ENCODE results near the gene ODC1.
"Not testable (repeated sequence)": the region's sequence is repeated elsewhere in the genome, so short reads cannot be mapped to it uniquely, and the experiment has no call there.

Gene ODC1

DNA sequence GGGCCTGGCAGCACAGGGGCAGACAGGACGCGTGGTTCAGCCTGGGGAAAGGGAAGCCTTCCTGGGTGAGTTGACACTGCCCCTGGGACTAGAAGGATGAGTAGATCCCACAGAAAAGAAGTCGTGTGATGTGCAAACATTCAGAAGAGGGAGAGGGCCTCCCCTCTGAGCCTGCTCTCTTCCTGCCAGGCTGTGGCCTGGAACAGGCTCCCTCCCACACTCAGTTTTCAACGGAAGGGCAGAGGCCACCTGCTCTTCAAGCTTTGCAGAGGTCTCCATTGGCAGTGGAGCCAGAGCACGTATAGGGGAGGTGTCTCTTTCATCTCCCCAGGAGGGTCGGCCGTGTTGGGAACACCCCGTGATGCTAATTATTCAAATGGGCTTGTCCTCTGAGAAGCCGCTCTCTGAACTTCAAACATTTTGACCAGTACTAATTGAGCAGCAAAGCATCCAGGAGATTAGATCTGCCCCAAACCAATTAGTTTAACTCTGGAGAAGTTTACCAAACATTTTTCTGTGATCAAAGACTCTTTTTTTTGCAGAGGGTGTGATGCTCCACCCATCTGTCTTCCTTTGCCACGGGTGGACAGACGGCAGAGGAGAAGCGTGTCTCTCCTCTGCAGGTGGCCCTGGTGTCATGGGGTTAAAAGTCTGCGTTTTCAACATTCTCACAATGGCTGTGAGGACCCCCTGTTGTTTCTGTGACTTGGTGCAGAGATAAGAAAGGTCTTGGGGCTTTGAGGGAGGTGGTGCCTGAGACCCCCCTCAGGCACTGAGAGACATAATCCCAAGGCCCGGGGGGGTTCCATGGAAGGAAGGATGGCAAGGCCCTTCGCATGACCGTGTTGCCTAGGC is 29.5 kb upstream of the ODC1 start:
- DNase-seq: no peak

DNA sequence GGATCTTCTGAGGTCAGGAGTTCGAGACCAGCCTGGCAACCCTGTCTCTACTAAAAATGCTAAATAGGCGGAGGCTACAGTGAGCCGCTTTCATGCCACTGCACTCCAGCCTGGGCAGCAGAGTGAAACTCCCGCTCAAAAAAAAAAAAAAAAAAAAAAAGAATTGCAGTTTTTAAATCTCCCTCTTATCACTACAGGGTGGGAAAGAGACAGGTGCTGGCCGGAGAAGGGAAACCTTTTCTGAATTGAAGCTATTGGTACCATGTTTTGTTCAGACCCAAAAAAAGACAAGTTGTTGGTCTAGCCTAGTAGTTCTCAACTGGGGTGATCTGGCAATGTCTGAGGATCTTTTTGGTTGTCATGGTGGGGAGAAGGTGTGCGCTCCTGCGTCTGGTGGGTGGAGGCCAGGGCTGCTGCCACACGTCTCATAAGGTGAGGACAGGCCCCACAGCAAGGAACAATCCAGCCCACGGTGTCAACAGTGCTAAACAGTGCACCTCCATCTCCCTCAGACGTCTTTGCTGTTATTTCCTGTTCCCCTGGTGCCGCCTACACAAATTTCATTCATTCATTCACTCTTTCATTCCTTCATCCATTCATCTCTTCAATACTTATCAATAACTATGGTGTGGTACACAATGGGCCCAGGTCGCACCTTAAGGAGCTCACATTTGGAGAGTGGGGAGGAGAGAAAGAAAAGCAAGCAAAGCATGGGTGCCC is 28.8 kb upstream of the ODC1 start:
- no peak for DNase-seq

DNA sequence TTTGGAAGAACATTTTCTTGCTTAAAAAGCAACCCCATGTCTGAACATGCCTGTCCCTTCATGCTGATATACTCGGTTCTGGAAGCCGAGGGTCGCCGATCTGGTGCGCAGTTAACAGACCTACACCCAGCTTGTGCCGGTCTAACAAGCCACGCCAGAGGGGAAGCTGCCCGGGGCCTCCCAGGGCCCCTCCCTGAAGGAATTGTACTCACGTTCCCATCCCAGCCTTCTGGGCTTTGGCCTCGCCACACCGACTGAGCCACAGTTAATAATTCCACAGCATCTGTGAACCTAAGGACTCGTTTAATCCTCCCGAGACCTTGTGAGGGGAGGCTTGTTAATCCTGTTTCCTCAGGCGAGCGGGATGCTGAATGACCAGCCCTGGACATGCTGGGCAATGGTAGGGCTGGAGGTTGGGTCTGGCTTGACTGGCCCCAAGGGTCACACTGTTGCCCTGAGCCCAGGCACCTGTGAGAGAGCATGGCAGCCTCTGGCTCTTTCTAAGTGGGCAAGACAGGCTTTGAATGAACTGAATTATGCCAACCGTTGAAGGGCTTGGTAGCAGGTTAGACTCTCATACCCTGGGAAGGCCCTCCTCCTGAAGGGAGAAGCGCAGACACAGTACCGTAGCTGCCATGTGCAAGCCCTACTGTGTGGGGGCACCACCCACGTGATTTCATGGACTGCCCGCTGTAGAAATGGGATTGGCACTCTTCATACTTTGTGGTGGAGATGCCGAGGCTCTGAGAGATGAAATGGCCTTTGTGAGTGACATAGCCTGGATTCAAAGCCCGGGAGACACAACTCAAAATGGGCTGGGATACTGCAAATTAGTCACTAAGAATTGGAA is 27.9 kb upstream of the ODC1 start:
- DNase-seq: no peak

DNA sequence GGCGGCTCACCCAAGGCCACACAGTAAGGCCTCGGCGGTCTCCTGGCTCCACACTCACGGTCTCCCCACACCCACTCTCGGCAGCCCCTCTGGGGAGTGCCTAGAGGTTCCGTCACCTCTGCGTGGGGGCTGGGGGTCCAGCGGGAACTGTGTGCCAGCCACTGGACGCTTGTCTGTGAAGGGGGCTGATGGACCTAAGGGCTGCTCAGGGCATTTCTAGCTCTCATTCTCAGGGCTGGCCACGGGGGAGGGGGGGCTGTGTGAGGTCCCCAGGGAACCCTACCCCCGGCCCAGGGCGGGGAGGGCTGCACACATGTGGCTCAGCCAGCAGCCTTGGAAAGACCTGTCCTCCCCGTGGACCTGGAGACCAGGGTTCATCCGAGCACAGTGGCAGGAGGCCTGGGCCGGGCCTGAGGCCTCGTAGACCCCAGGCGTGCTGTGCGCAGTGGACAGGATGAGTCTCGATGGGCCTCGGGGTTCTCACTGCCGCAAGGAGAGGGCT is 27.1 kb upstream of the ODC1 start:
- DNase-seq: no peak

DNA sequence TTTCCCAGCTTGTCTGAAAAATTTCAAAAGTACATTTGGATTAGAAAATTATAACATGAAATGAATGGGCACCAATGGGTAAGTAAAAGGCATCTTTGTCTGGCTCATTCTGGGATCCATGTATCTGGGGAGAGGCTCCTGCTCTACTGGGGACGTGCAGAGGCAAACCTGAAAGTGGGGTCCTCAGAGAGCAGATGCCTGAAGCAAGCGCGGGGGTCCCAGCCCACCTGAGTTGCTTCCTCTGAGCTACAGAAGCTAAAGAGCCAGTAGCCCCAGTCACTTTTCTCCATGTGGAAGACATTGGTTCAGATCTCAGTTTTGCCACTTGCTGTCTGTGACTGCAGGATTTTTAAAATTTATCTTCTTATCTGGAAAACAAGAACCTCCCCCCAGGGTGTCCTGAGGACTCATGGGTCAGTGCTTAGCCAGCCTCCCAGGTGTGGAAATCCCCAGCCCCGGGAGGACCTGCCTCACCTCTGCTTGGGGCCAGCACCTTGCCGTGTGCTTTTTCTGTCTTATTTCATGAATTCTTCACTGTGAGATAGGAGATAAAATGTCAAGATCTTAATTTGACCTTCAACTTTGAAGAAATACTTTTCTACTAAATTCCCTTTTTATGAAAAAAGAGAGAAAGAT is 25.1 kb upstream of the ODC1 start:
- no peak for DNase-seq

DNA sequence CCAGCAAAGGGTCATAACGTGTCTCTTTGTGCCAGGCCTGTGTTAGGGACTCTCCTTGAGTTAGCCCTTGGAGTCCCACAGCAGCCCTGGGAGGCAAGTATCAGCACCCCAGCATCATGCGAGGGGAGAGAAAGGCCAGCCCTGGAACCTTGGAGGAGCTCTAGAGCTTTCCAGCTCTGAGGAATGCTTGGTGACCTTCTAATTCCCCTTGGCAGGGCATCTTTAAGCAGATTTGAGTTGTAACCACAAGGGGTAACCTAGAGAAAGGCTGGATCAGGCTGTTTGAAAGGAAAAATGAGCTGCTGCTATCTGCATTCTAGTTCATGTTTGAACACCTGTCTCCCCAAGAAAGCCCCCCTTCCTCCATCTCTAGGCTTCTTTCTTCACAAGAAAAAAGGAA is 23.8 kb upstream of the ODC1 start:
- DNase-seq: no peak

DNA sequence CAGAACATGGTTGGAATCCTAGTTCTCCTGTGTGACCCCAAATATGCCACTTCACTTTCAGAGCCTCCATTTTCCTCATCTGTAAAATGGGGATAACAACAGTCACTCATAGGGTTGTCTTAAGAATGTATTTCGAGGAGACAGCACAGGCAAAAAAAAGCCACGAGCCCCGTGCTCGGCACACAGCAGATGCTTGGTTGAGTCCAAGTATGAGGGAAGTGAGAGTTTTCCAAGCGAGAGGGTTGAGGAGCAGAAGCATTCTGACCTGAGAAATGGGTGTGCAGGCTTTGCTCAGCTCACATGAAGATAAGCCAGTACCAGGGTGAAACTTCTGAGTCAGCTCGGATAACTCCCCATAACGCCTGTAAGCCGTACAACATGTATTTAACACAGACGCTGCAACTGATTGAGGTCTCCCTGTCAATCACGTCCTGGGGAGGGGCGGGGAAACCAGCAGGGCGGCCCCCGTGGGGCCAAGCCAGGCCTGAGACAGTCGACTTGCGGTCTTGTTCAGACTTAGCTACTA is 23.0 kb upstream of the ODC1 start:
- no peak for DNase-seq

DNA sequence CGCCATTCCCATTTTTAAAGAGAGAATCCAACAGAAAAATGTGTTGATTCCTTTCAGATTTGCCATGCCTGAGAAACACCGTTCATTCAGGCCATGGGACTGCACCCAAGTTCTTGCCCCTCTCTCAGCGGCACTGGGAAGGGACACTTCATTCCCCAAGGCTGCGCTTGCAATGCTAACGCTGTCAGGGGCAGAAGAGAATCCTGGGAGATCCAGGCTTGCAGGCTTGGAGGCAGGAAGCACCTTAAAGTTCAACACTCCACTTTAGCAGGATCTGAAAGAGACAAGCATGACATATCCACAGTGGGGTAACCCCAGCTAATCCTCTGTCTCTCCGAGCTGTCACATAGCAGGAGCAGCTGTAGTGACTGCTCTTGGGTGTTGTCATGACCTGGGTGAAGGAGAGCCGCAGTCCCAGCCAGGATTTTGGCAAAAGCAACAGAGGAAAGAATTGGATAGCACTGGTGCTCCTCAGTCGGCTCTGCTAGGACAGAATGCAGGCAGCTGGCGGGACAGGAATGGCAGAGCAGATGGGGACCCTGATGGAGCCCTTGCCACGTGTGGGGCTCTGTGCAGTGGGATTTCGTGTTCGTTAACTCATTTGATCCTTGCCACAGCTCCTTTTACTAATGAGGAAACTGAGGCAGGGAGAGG is 22.0 kb upstream of the ODC1 start:
- DNase-seq: no peak

DNA sequence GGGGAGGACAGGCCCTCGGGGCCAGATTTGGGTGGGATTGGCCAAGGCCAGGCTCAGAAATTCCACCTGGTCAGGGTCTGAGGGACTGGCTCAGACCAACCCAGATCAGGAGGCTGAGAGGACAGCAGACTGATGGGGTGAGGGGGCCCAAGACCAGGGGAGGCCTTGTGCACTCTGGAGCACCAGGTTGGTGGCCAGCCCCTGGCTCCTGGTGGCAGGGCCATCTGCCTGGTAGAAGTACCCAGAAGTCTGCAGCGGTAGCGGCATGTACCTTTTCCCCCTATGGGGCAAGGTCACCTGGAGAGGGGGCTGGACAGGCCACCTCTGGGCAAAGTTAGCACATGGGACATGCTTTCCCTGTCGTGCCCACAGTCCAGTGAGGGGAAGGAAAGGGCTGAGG is 21.2 kb upstream of the ODC1 start:
- DNase-seq: no peak

DNA sequence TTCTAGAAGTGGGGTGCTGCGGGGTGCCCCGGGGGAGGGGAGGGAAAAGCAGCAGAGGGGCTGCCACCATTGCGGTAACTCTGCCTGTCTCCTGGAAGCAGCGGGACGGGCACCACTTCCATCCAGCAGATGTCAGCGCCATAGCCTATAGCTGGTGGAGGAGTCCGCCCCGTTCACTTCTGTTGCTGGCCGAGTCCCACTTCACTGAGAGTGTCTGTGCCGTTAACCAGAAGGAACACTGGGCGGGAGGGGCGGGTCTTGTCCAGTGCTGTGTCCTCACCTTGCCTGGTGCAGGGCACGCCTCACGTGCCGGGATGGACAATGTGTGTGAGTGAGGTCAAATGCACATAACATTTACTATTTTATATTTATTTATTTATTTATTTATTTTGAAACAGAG is 19.3 kb upstream of the ODC1 start:
- DNase-seq: no peak

DNA sequence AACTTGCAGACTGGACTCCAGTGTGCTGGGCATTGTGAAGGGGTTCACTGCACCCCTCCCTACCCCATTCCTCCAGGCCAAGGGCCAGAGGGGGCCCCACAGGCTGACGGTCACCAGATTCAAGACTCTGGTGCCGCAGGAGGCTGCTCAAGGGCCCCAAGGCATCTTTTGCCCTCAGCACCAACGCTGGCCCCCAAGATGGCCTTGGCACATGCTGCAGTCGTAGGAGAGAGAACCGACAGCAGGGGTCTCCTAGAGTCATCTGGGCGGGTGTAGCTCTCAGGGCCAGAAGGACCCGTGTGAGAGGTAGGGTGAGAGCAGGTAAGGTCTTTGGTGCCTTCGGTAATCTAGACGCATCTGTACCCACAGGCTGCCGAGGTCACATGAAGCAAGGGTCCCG is 18.7 kb upstream of the ODC1 start:
- no peak for DNase-seq

DNA sequence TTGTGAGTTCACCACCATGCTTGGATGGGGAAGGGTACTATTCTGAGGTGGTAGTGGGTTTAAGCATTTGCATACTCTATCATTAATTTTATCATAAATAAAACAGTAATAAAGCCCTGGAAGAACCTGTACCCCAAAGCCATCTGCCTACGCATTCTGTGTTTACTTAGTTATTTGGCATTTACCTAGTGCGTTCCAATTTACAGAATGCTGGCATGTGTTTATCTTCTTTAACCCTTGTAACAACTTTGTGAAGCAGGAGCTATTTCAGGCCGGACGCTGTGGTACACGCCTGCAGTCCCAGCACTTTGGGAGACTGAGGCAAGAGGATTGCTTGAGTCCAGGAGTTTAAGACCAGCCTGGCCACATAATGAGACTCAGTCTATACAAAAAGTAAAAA is 17.8 kb upstream of the ODC1 start:
- DNase-seq: no peak

DNA sequence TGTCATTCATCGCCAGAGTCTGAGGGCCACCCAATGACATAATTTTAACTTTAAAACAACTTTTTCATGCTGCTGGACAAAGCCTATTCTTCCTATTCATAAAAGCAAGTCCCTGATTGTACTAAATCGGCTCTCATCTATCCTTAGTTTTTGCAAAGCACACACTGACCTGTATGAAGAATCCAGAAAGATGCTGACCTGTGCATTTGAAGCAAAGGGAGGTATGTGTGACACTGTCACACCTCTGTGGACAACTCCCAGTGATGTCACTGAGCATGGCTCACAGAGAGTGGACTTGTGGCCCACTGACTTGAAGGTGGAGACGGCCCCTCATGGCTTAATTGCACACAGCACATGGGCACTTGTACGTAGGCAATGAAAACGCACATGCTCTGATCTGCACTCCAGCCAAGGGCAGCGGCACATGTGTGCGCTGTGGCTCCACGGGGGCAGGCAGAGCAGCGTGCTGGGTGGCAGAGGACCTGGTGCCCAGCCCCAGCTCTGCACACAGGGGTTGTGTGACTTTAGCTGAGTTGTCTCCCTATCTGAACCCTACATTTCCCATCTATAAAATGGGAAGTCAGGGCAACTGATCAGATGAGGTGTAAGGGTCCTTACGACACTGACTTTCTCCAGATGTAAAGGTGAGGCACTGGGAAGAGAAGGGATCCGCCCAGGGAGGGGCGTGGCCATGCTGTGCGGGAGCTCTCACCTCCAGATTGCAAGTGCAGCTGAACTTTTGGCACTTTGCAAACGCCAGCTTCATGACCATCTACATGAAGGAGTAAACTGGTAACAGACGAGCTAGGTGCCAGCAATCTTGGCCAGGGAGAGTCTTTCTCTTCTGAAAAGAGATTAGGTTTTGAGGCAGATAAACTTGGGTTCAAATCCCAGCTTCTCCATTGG is 14.3 kb upstream of the ODC1 start:
- DNase-seq: no peak

DNA sequence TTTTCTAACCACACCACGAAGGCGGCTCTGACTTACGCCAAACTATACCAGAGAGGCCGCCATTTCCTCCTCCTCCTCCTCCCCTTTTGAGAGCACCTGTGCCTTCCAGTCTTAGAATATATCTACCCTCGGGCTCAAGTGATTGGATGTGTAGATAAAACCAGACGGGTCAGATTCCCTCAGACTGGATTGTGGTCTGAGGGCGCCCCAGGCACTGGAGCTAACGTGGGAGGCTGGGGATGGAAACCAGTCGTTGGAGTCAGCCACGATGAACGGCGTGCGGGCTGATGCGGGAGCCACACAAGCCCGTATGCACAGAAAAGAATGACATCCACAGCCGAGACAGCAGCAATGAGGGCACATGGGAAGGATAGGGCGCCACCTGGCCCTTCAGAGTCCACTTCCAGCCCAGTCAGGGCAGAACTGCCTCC is 12.3 kb upstream of the ODC1 start:
- DNase-seq: no peak

DNA sequence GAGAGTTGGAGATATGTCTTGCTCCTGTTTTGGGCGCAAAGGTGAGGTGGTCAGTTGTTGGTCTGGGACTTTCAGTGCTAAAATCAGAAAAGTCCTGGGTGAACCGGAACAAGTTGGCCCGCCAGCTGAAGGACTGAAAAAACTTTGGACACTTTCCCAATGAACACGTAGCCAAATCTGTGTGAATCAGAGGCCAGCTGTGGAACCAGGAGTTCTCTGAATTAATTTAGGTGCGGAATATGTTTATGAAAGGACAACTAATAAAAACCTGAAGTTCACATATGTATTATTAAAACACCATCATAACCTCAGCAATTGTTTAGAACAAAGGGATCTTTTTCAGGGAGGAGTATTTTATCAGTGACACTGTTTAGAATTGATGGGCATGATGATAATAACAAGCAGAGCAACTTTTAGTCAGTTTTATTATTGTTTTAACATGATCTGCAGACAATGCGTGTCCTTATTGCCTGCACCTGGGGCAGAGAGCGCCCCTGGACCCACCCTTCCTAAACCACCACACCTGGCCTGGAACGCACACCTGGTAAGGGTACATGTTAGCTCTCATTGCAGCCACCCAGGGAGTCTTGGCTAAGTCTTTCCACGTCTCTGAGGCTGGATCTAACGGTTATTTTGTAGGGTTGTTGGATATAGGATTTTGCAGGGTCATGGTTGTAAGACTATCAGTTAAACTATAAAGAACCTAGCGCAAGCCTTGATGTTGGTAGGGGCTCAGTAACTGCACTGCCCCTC is 9.9 kb upstream of the ODC1 start:
- DNase-seq: no peak

DNA sequence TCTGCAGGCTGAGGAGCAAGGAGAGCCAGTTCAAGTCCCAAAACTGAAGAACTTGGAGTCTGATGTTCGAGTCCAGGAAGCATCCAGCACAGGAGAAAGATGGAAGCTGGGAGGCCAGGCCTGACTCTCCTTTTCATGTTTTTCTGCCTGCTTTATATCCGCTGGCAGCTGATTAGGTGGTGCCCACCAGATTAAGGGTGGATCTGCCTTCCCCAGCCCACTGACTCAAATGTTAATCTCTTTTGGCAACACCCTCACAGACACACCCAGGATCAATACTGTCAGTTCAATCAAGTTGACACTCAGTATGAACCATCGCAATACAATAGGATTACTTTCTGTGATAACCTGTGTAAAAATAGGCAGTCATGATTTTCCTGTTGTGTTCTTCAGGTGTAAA is 9.1 kb upstream of the ODC1 start:
- DNase-seq: not testable (repeated sequence)

DNA sequence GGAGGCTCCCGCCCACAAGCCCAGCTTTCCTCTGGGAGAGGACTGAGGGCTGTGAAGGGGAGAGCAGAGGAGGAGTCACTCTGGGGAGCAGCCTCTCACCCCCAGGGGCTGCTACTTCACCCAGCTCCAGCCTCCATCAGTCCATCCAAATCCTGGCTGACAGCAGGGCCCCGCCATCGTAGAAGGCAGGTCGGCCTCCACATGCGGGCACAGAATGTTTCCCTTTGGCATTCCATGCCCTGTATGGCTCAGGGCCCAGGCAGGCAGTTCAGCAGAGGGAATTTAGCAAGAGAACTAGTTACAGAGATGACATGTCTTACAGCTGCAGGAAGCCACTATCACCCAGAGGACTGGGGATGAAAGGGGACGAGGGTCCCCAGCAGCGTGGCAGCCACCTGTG is 6.4 kb upstream of the ODC1 start:
- DNase-seq: no peak

DNA sequence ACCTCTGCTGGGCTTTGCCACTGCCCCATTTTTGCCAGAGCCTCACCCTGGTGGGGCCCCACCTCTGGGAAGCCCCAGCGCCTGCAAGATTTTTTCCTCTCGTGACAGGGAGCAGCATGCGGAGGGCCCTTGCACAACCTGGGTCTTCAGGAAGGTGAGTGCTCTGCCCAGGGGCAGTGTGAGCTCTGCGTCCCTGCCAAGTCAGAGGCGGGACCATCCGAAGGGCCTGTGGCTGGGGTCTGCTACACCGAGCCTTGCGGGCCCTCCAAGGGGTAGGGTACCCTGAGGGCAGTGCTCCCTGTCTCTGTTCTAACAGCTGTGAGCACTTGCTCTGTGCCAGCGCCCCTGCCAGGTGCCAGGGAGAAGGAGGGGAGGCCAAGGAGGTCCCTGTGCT is 5.8 kb upstream of the ODC1 start:
- DNase-seq: no peak

DNA sequence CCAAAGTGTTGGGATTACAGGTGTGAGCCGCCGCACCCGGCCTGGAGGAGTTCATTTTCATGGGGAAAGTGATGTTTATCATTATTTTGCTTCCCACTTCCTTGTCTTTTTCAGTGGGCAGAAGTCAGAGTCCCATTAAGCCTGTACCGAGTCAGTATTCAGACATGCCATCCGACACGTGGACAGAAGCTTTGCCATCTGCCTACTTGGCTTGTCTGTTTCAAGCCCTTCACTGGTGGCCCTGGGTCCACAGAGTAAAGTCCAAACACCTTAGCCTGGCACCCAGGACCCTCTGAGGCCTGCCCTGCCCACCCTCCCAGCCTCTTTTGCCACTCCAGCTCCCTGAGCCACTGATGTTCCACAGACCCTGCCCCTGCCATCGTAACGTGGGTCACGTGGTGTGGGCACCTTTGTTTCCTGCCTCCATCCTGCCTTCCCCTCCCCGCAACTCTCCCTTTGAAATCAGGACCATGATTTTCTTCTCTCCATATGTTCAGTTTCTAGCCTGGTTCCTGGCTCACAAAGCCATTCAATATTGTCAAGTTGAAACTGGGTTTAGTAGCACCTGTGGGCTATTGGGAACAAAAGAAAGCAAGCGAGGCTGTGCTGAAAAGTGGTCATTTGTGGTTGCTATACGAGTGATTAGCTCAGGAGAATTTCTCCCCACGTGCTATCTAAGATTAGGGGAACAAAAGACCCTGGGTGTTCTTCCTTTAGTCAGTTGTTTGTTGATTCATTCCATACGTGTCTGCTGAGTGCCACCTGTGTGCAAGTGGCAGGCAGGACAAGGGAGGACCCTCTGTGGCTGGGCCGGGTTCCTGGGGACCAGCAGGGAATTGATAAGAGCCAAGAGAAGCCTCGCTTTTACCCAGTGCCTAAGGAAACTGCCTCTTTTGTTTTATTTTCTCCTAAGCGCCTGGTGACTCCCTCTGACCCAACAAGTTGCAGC is 5.1 kb upstream of the ODC1 start:
- DNase-seq: no peak
